WERI-Rb-1 (cell line): Measurements from ENCODE around the gene FRAS1.
"Not testable (repeated sequence)": the region's sequence is repeated elsewhere in the genome, so short reads cannot be mapped to it uniquely, and the experiment has no call there.

Experiments
- DNase-seq: peaks from one replicate; pipeline ENCODE4 v3.0.0-alpha.2; 2020
- H3K27ac ChIP-seq: fragments of 250-450 bp; sonication (Bioruptor Pico); 2 replicates; pipeline ENCODE4 v1.5.1; 2020; ENCODE audit warnings: mild to moderate bottlenecking, moderate library complexity
- H3K27me3 ChIP-seq: fragments of 250-450 bp; sonication (Bioruptor Pico); 2 replicates; pipeline ENCODE4 v1.5.1; 2021; ENCODE audit warnings: mild to moderate bottlenecking, low read depth, moderate library complexity; ENCODE audit not compliant: insufficient read depth, severe bottlenecking
- H3K36me3 ChIP-seq: fragments of 250-450 bp; sonication (Bioruptor Pico); 2 replicates; pipeline ENCODE4 v1.5.1; 2020; ENCODE audit warnings: mild to moderate bottlenecking, moderate library complexity
- H3K4me3 ChIP-seq: 2 replicates; pipeline ENCODE4 v1.5.1; 2011; ENCODE audit warnings: low read depth, mild to moderate bottlenecking, control low read depth, low read length
- H3K9me3 ChIP-seq: fragments of 250-450 bp; sonication (Bioruptor Pico); 2 replicates; pipeline ENCODE4 v1.5.1; 2021; ENCODE audit warnings: mild to moderate bottlenecking, moderate library complexity; ENCODE audit not compliant: severe bottlenecking
- TF ChIP-seq, protein P1 (sequence below): IDR thresholded peaks from 2 replicates; pipeline ENCODE4 v1.5.1; 2011; ENCODE audit warnings: low read depth, mild to moderate bottlenecking, control low read depth, inconsistent platforms, low read length

FRAS1 gene

DNA sequence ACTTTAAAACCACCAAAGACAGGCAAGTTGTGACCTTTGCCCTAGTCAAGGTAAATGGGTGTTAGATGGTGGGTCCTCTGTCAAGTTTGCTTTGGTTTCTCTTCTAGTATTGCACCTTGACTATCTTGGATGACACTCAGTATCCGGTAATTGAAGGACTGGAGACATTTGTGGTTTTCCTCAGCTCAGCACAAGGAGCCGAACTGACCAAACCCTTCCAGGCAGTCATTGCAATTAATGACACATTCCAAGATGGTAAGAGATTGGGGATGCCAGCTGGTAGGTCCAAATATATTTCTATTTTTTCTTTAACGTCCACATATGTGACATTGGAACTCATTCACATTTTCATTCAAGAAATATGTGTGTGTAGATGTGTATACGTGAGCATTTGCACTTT is 425.2 kb downstream of the FRAS1 start:
- no peak for DNase-seq
- Histone ChIP-seq H3K4me3 (no peak overlapping the region), H3K9me3 (no peaks in the 10 kb centered on the region), H3K36me3 (no peaks in the 10 kb centered on the region), H3K27me3 (no peaks in the 10 kb centered on the region), H3K27ac (no peak overlapping the region)
- TF ChIP-seq, protein P1, sequence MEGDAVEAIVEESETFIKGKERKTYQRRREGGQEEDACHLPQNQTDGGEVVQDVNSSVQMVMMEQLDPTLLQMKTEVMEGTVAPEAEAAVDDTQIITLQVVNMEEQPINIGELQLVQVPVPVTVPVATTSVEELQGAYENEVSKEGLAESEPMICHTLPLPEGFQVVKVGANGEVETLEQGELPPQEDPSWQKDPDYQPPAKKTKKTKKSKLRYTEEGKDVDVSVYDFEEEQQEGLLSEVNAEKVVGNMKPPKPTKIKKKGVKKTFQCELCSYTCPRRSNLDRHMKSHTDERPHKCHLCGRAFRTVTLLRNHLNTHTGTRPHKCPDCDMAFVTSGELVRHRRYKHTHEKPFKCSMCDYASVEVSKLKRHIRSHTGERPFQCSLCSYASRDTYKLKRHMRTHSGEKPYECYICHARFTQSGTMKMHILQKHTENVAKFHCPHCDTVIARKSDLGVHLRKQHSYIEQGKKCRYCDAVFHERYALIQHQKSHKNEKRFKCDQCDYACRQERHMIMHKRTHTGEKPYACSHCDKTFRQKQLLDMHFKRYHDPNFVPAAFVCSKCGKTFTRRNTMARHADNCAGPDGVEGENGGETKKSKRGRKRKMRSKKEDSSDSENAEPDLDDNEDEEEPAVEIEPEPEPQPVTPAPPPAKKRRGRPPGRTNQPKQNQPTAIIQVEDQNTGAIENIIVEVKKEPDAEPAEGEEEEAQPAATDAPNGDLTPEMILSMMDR: no peak

DNA sequence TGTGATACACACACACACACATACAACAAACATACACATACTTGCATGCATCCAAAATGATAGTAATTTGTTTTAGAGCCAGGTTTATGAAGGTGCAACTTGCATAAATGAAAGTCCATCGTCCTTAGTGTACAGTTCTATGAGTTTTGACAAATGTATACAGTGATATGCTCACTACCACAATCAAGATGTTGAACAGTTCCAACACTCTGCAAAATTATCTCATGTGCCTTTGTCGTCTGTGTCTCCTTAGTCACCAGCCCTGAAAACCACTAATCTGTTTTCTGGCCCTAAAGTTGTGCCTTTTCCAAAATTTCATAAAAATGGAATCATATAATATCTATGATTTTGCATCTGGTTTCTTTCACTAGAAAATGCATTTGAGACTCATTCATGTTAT is 426.7 kb downstream of the FRAS1 start:
- no peaks in the 10 kb centered on the region for H3K9me3 ChIP-seq
- TF ChIP-seq, protein P1: no peak
- no peak overlapping the region for H3K4me3 ChIP-seq
- no peaks in the 10 kb centered on the region for H3K36me3 ChIP-seq
- no peak overlapping the region for H3K27ac ChIP-seq
- no peaks in the 10 kb centered on the region for H3K27me3 ChIP-seq
- no peak for DNase-seq

DNA sequence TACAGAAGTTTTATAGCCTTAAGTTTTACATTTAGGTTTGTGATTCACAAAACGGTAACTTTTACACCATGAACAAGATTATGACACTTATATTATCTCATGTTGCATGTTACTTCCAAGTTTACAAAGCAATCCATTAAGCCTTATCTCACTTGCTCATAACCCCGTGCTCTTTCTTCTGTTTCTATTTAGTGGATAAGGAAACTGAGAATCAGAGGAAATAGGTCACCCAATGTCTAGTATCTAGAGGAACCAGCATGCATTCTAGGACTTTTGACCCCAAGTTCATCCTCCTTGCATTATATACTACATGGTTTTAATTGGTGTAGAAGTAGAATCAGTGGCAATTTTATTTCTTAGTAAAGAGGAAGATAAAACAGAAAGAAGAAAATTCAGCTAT is 427.5 kb downstream of the FRAS1 start:
- no peak overlapping the region for H3K27ac ChIP-seq
- H3K9me3 ChIP-seq: no peaks in the 10 kb centered on the region
- no peaks in the 10 kb centered on the region for H3K36me3 ChIP-seq
- TF ChIP-seq, protein P1: no peak
- no peak overlapping the region for H3K4me3 ChIP-seq
- no peaks in the 10 kb centered on the region for H3K27me3 ChIP-seq
- DNase-seq: no peak

DNA sequence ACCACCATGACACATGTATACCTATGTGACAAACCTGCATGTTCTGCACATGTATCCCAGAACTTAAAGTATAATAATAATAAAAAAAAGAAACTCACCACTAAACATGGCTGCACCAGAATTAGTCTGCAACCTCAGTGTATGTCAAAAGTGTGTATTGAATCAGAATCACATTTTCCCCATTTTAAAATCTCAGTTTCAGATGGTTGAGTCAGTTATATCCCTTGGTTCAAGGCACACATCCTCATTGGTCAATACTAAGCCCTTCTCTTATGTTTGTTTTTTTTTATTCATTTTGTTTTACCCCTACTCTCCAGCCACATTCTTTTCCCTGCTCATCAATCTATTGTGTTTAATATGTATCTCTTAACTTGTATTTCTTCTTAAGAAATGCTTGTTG is 436.6 kb downstream of the FRAS1 start:
- no peak overlapping the region for H3K4me3 ChIP-seq
- no peak overlapping the region for H3K27ac ChIP-seq
- no peaks in the 10 kb centered on the region for H3K9me3 ChIP-seq
- TF ChIP-seq, protein P1: no peak
- no peak for DNase-seq
- H3K27me3 ChIP-seq: no peaks in the 10 kb centered on the region
- no peaks in the 10 kb centered on the region for H3K36me3 ChIP-seq

DNA sequence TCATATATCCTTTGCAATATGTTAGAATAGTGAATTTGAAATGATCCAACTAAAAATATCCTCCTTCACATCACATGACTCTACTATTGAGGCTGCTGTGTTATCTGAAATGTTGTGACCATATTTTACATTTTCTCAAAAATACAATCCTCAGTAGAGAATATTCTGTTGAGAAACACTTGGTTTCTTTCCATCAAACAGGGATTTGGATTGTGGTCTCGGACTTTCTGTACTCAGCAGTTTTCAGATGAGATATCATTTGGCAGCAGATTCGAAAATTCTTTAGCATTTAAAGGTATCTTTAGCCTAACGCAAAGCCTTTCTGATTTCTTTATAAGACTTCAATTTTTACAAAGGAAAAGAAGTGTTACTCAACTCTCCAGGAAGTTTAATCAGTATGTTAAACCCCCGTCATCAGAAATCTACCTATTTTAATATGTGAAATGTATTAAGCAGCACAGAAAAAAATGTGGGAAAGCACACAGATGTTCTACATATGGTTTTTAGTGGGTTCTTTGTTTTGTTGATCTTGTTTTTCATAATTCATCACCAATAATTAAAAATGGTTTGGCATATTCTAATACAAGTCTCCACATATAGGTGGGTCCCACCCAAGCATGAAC is 439.0 kb downstream of the FRAS1 start:
- TF ChIP-seq, protein P1: no peak

DNA sequence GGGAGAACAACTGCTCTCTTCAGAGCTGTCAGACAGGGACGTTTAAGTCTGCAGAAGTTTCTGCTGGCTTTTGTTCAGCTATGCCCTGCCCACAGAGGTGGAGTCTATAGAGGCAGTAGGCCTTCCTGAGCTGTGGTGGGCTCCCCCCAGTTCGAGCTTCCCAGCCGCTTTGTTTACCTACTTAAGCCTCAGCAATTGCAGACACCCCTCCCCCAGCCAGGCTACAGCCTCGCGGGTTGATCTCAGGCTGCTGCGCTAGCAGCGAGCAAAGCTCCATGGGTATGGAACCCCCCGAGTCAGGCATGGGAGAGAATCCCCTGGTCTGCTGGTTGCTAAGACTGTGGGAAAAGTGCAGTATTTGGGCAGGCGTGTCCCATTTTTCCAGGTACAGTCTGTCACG is 449.1 kb downstream of the FRAS1 start:
- not testable (repeated sequence) for H3K4me3 ChIP-seq, H3K27me3 ChIP-seq, H3K9me3 ChIP-seq, H3K36me3 ChIP-seq, H3K27ac ChIP-seq
- DNase-seq: peak; percentile 12

More for the DNA sequence above, 439.0 kb downstream of the FRAS1 start:
- DNase-seq: no peak
- H3K9me3 ChIP-seq: no peaks in the 10 kb centered on the region
- no peak overlapping the region for H3K27ac ChIP-seq
- no peak overlapping the region for H3K4me3 ChIP-seq
- H3K27me3 ChIP-seq: no peaks in the 10 kb centered on the region
- H3K36me3 ChIP-seq: no peaks in the 10 kb centered on the region
